GM06990 (cell line): ENCODE data around the gene GSTA2.
"Not testable (repeated sequence)": the region's sequence is repeated elsewhere in the genome, so short reads cannot be mapped to it uniquely, and the experiment has no call there.

Experiments
- DNase-seq: peaks from one replicate; pipeline ENCODE4 v3.0.0-alpha.2; 2011; ENCODE audit not compliant: insufficient read length; ENCODE audit errors: extremely low read depth
- H3K27me3 ChIP-seq: replicated peaks from 2 replicates; pipeline ENCODE4 v1.6.0; 2011; ENCODE audit warnings: low read length; ENCODE audit not compliant: control insufficient read depth, insufficient read depth
- H3K36me3 ChIP-seq: 2 replicates; pipeline ENCODE4 v1.5.1; 2011; ENCODE audit warnings: low read length; ENCODE audit not compliant: control insufficient read depth, insufficient read depth
- H3K4me3 ChIP-seq: replicated peaks from 2 replicates; pipeline ENCODE4 v1.5.1; 2011; ENCODE audit warnings: low read depth, mild to moderate bottlenecking, control low read depth, low read length
- CTCF ChIP-seq: IDR thresholded peaks from 2 replicates; pipeline ENCODE4 v1.5.1; 2011; ENCODE audit warnings: low read length, control low read depth, mild to moderate bottlenecking, inconsistent platforms; ENCODE audit not compliant: insufficient read depth, poor library complexity, severe bottlenecking

GSTA2 gene

GRCh38 chr6:52763322-52763916 is at the start of gene GSTA2:
Gene GSTA2, minus strand, starts transcription at chr6:52763475. Its CDS starts 5,528 bp downstream, at chr6:52757947.
- H3K27me3 ChIP-seq, H3K4me3 ChIP-seq, DNase-seq, H3K36me3 ChIP-seq: not testable (repeated sequence)

DNA sequence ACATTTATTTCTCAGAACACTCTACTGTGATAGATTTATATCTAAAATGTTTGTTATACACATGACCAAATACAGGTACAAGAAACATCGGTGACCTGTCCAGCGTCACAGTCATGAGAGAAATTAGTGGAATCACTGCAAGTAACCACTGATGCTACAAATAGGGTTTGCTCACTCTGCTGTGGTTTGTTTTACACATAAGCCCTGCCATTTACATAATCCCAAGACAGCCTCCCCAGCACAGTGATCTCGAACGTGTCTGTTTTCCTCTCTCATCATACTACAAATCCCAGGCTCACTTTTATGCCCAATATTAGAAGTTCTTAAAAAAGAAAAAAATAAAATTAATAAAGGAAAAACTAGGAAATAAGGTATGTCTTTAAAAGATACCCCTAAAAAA is 46.5 kb upstream of the GSTA2 start:
- not testable (repeated sequence) for H3K36me3 ChIP-seq, DNase-seq, H3K4me3 ChIP-seq, H3K27me3 ChIP-seq

- Histone ChIP-seq H3K36me3 (no peaks in the 10 kb centered on the region), H3K4me3 (no peak overlapping the region), H3K27me3 (no peaks in the 10 kb centered on the region)
- TF ChIP-seq CTCF: no peak
- no peak for DNase-seq
Observed at GRCh38 chr6:52808660-52809059, 45.4 kb upstream of the GSTA2 start.

DNA sequence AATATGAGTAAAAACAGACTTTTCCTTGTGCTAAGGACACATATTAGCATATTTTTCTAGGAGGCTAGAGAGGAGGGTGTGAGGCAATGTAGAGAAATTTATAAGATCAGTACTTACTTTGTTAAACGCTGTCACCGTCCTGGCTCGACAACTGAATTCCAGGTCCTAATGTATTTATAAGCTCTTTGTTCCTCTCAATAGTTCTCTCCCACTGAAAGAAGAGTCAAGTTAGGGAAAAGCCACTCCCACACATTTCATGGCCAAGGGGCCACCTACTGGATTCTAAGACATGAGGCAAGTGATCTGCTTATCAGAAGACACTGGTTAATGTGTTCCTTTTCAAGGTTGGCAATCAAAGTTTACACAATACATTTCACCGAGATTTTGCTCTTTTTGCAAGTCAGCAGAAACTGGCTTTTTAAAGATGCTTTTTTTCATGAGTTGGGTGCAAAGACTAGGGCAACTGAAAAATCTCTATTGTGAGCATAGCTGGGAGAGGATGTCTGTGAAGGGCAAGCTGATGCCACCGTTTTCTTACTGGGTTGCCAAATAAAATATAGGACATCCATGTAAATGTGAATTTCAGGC is 40.5 kb upstream of the GSTA2 start, which contains the start of gene GSTA1:
Gene GSTA1 (minus strand): TSS at position 149 of the 588 bp plus-strand sequence. CDS start 4,549 bp downstream, outside the sequence.
- DNase-seq, H3K27me3 ChIP-seq, H3K36me3 ChIP-seq, H3K4me3 ChIP-seq: not testable (repeated sequence)

DNA sequence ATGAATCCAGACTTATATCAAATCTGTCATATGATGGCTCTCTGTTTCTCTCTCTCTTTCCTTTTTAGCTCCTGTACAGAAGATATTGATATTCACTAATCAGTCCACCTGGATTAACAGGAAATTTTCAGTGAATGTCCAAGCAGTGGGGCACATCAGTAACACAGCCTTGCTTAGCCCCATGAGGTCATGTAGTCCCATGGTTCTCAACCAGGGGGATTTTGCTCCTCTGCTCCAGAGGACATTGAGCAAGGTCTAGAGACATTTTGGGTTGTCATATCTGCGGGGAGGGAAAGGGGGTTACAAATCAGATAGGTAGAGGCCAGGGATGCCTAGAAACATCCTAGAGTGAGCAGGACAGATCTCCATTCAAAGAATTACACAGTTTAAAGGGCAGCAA is 39.5 kb upstream of the GSTA2 start:
- Histone ChIP-seq H3K27me3 (no peaks in the 10 kb centered on the region), H3K4me3 (no peak overlapping the region), H3K36me3 (no peaks in the 10 kb centered on the region)
- DNase-seq: no peak
- TF ChIP-seq CTCF: no peak

GRCh38 chr6:52801188-52801841 is 38.0 kb upstream of the GSTA2 start:
- no peaks in the 10 kb centered on the region for H3K36me3 ChIP-seq
- TF ChIP-seq CTCF: no peak
- no peaks in the 10 kb centered on the region for H3K27me3 ChIP-seq
- no peak overlapping the region for H3K4me3 ChIP-seq
- no peak for DNase-seq

DNA sequence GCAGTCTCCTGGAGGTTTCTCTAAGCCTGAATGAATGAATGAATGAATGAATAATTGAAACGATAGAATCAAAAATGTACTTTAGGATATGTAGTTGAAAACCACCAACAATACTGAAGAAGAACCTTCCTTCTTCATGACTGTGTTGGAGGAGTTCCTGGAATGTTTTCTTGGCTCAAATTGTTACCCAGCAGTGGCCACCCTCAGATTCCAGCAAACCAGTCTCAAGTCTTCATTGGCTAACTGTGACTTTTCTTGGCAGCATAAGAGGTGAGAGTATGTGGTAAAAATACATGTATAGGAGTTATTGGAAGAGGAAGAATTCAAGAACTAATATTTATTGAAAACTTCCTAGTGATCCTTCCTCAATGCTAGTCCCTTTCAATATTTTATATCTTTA is 36.0 kb upstream of the GSTA2 start:
- not testable (repeated sequence) for H3K27me3 ChIP-seq, H3K36me3 ChIP-seq, H3K4me3 ChIP-seq, DNase-seq

- H3K27me3 ChIP-seq, H3K4me3 ChIP-seq, DNase-seq, H3K36me3 ChIP-seq: not testable (repeated sequence)
Observed at GRCh38 chr6:52794366-52794765, 31.1 kb upstream of the GSTA2 start.
